ENCODE measurements around the gene LAMB2. TPM values are rescaled to one million over a fixed set of nuclear protein-coding genes. Genes with fewer than 3 reads are reported as not detected.

Gene LAMB2
- total RNA-seq, 3 donors from 2014 or later (not counting 1 experiment from before 2014, with no cell fraction given) = 0.75 to 1.7 (median 1.2) TPM

- Histone ChIP-seq H3K9me3 (ENCODE audit: control insufficient read depth, insufficient read depth, low read length) (no peaks in the 10 kb centered on the region), H3K4me1 (ENCODE audit: control insufficient read depth, insufficient read depth, low read length) (peaks cover 5% of the 10 kb centered on the region), H3K27ac (ENCODE audit: low read length) (no peak overlapping the region), H3K4me3 (ENCODE audit: low read length) (no peak overlapping the region), H3K27me3 (ENCODE audit: control insufficient read depth, insufficient read depth, low read length) (peaks cover 4% of the 10 kb centered on the region), H3K36me3 (ENCODE audit: control insufficient read depth, insufficient read depth, low read length) (no peaks in the 10 kb centered on the region)
- Mint-ChIP-seq H3K27ac (no peak overlapping the region), H3K4me1 (peaks cover 0 to 5% of the 10 kb centered on the region in 2 donors), H3K27me3 (ENCODE audit: low read depth in 2 of 2) (peaks cover 0 to 20% of the 10 kb centered on the region in 2 donors), H3K36me3 (no peaks in the 10 kb centered on the region), H3K4me3 (no peak overlapping the region), H3K9me3 (no peaks in the 10 kb centered on the region)
- intact Hi-C loops (cut with micrococcal nuclease) = no loop called here
- ATAC-seq (no peak), DNase-seq (no peak)
- WGBS (ENCODE audit: insufficient coverage) = 87% methylated on average over 9 of the region's 9 CpGs
- no peak for TF ChIP-seq CTCF (IDR thresholded peaks at IDR 0.05)
These were observed 795 bp downstream of the LAMB2 start for GRCh38 chr3:49132073-49132436.

GRCh38 chr3:49131576-49131975 is 1.3 kb downstream of the LAMB2 start:
- Histone ChIP-seq H3K27ac (ENCODE audit: low read length) (no peak overlapping the region), H3K4me3 (ENCODE audit: low read length) (no peak overlapping the region), H3K4me1 (ENCODE audit: control insufficient read depth, insufficient read depth, low read length) (peaks cover 5% of the 10 kb centered on the region), H3K27me3 (ENCODE audit: control insufficient read depth, insufficient read depth, low read length) (peaks cover 4% of the 10 kb centered on the region), H3K9me3 (ENCODE audit: control insufficient read depth, insufficient read depth, low read length) (no peaks in the 10 kb centered on the region), H3K36me3 (ENCODE audit: control insufficient read depth, insufficient read depth, low read length) (no peaks in the 10 kb centered on the region)
- no peaks in the 10 kb centered on the region for H3K9me3 Mint-ChIP-seq
- WGBS (ENCODE audit: insufficient coverage) = 97% methylated on average over 6 of the region's 6 CpGs
- no peak overlapping the region for H3K27ac Mint-ChIP-seq
- H3K4me1 Mint-ChIP-seq = peaks cover 0 to 5% of the 10 kb centered on the region in 2 donors
- ATAC-seq = no peak
- intact Hi-C loops (cut with micrococcal nuclease) = no loop called here
- DNase-seq = no peak
- H3K4me3 Mint-ChIP-seq = no peak overlapping the region
- peaks cover 0 to 20% of the 10 kb centered on the region in 2 donors for H3K27me3 Mint-ChIP-seq (ENCODE audit: low read depth in 2 of 2)
- TF ChIP-seq CTCF (IDR thresholded peaks at IDR 0.05) = no peak
- no peaks in the 10 kb centered on the region for H3K36me3 Mint-ChIP-seq

- Mint-ChIP-seq H3K9me3 (no peaks in the 10 kb centered on the region), H3K4me1 (peaks cover 0 to 5% of the 10 kb centered on the region in 2 donors), H3K4me3 (no peak overlapping the region), H3K27me3 (ENCODE audit: low read depth in 2 of 2) (peaks cover 0 to 20% of the 10 kb centered on the region in 2 donors), H3K36me3 (no peaks in the 10 kb centered on the region), H3K27ac (no peak overlapping the region)
- H3K4me1 ChIP-seq (ENCODE audit: control insufficient read depth, insufficient read depth, low read length) = peaks cover 5% of the 10 kb centered on the region
- no peak overlapping the region for H3K27ac ChIP-seq (ENCODE audit: low read length)
- DNase-seq = no peak
- H3K9me3 ChIP-seq (ENCODE audit: control insufficient read depth, insufficient read depth, low read length) = no peaks in the 10 kb centered on the region
- H3K4me3 ChIP-seq (ENCODE audit: low read length) = no peak overlapping the region
- intact Hi-C loops (cut with micrococcal nuclease) = no loop called here
- no peaks in the 10 kb centered on the region for H3K36me3 ChIP-seq (ENCODE audit: control insufficient read depth, insufficient read depth, low read length)
- TF ChIP-seq CTCF (IDR thresholded peaks at IDR 0.05) = no peak
- ATAC-seq = no peak
- H3K27me3 ChIP-seq (ENCODE audit: control insufficient read depth, insufficient read depth, low read length) = peaks cover 4% of the 10 kb centered on the region
- 90% methylated on average over 12 of the region's 12 CpGs for WGBS (ENCODE audit: insufficient coverage)
These were observed 1.8 kb downstream of the LAMB2 start for GRCh38 chr3:49131040-49131439.

DNA sequence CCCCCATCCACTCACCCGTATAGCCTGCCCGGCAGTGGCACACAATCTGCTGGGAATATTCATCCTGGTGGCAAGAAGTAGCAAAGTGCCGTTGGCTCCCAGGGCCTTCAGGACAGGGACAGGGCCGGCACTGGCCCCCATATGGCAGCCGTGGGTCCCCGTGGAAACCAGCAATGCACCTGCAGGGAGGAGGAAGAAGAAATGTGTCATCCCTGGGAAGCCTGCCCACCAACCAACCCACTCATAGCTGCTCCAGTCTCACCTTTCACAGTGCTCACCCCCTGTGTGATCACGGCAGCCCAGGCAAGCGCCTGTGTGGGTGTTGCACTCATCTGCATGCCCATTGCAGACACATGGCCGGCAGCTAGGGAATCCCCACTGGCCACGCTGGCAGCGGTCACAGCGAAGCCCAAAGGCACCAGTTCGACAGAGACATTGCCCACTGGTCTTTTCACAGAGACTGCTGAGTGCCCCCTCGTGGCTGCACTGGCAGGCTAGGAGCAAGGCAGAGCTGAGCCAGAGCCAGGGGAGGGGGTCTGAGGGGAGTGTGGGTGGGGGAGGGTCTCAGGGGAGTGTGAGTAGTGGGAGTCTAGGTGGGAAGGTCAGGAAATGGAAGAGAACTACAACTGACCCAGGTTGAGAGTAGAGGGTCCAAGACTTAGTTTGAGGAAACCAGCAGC is 7.7 kb downstream of the LAMB2 start:
- TF ChIP-seq CTCF (IDR thresholded peaks at IDR 0.05) = no peak
- 85% methylated on average over 14 of the region's 14 CpGs for WGBS (ENCODE audit: insufficient coverage)
- Mint-ChIP-seq H3K9me3 (no peaks in the 10 kb centered on the region), H3K36me3 (no peaks in the 10 kb centered on the region), H3K27ac (no peak overlapping the region), H3K4me1 (peaks cover 0 to under 1% of the 10 kb centered on the region in 2 donors), H3K27me3 (ENCODE audit: low read depth in 2 of 2) (no peaks in the 10 kb centered on the region), H3K4me3 (no peak overlapping the region)
- no peaks in the 10 kb centered on the region for H3K36me3 ChIP-seq (ENCODE audit: control insufficient read depth, insufficient read depth, low read length)
- intact Hi-C loops (cut with micrococcal nuclease) = no loop called here
- H3K4me3 ChIP-seq (ENCODE audit: low read length) = no peak overlapping the region
- no peak overlapping the region for H3K27ac ChIP-seq (ENCODE audit: low read length)
- H3K27me3 ChIP-seq (ENCODE audit: control insufficient read depth, insufficient read depth, low read length) = no peaks in the 10 kb centered on the region
- DNase-seq (no peak), ATAC-seq (no peak)
- no peaks in the 10 kb centered on the region for H3K9me3 ChIP-seq (ENCODE audit: control insufficient read depth, insufficient read depth, low read length)
- peaks cover 11% of the 10 kb centered on the region for H3K4me1 ChIP-seq (ENCODE audit: control insufficient read depth, insufficient read depth, low read length)
